Measurements from ENCODE around the gene MORN3. TPM values are rescaled to one million over a fixed set of nuclear protein-coding genes. Genes with fewer than 3 reads are reported as not detected.
A peak's percentile ranks its signal among the peaks of the same experiment; 100 is the strongest.

The MORN3 gene
- total RNA-seq, 1 donor from 2014 or later: 1.5 TPM

- Mint-ChIP-seq H3K36me3 (ENCODE audit: insufficient read depth) (peaks cover 7% of the 10 kb centered on the region), H3K9me3 (ENCODE audit: low read depth) (no peaks in the 10 kb centered on the region), H3K27me3 (no peaks in the 10 kb centered on the region), H3K27ac (peak within 1 kb of the TSS; percentile 90), H3K4me1 (ENCODE audit: low read depth) (peaks cover 28% of the 10 kb centered on the region), H3K4me3 (ENCODE audit: low read depth) (peak within 1 kb of the TSS; percentile 83)
- DNase-seq (ENCODE audit: low spot score, unreplicated experiment): peak; percentile 96
- peak; percentile 21 for TF ChIP-seq CTCF (IDR thresholded peaks at IDR 0.05; ENCODE audit: unreplicated experiment)
Observed at GRCh38 chr12:121626087-121626852, 43.2 kb downstream of the MORN3 start, which contains the start of gene ORAI1. TSS of gene ORAI1 (plus strand) at chr12:121626530.

GRCh38 chr12:121620333-121620891 lies 49.0 kb downstream of the MORN3 start:
- Mint-ChIP-seq H3K27me3 (no peaks in the 10 kb centered on the region), H3K27ac (peak overlapping the region; percentile 91), H3K9me3 (ENCODE audit: low read depth) (no peaks in the 10 kb centered on the region), H3K36me3 (ENCODE audit: insufficient read depth) (no peaks in the 10 kb centered on the region), H3K4me3 (ENCODE audit: low read depth) (peak overlapping the region; percentile 40), H3K4me1 (ENCODE audit: low read depth) (peaks cover 22% of the 10 kb centered on the region)
- no peak for DNase-seq (ENCODE audit: low spot score, unreplicated experiment)
- TF ChIP-seq CTCF (IDR thresholded peaks at IDR 0.05; ENCODE audit: unreplicated experiment): no peak

GRCh38 chr12:121618659-121619233 lies 50.7 kb downstream of the MORN3 start:
- no peak overlapping the region for H3K4me3 Mint-ChIP-seq (ENCODE audit: low read depth)
- peak overlapping the region; percentile 90 for H3K27ac Mint-ChIP-seq
- H3K36me3 Mint-ChIP-seq (ENCODE audit: insufficient read depth): no peaks in the 10 kb centered on the region

GRCh38 chr12:121614872-121615467 lies 54.5 kb downstream of the MORN3 start:
- H3K27me3 Mint-ChIP-seq: no peaks in the 10 kb centered on the region
- H3K4me3 Mint-ChIP-seq (ENCODE audit: low read depth): no peak overlapping the region
- H3K36me3 Mint-ChIP-seq (ENCODE audit: insufficient read depth): peaks cover 1% of the 10 kb centered on the region
- no peak for TF ChIP-seq CTCF (IDR thresholded peaks at IDR 0.05; ENCODE audit: unreplicated experiment)
- peaks cover 19% of the 10 kb centered on the region for H3K4me1 Mint-ChIP-seq (ENCODE audit: low read depth)
- no peak overlapping the region for H3K27ac Mint-ChIP-seq
- DNase-seq (ENCODE audit: low spot score, unreplicated experiment): no peak
- H3K9me3 Mint-ChIP-seq (ENCODE audit: low read depth): no peaks in the 10 kb centered on the region

More at GRCh38 chr12:121618659-121619233, 50.7 kb downstream of the MORN3 start:
- Mint-ChIP-seq H3K4me1 (ENCODE audit: low read depth) (peaks cover 17% of the 10 kb centered on the region), H3K9me3 (ENCODE audit: low read depth) (no peaks in the 10 kb centered on the region), H3K27me3 (no peaks in the 10 kb centered on the region)
- DNase-seq (ENCODE audit: low spot score, unreplicated experiment): no peak
- TF ChIP-seq CTCF (IDR thresholded peaks at IDR 0.05; ENCODE audit: unreplicated experiment): no peak

GRCh38 chr12:121613462-121613861 lies 56.0 kb downstream of the MORN3 start:
- H3K9me3 Mint-ChIP-seq (ENCODE audit: low read depth): peaks cover 4% of the 10 kb centered on the region
- H3K4me3 Mint-ChIP-seq (ENCODE audit: low read depth): no peak overlapping the region
- peaks cover 10% of the 10 kb centered on the region for H3K4me1 Mint-ChIP-seq (ENCODE audit: low read depth)
- no peak for TF ChIP-seq CTCF (IDR thresholded peaks at IDR 0.05; ENCODE audit: unreplicated experiment)
- no peak overlapping the region for H3K27ac Mint-ChIP-seq
- no peak for DNase-seq (ENCODE audit: low spot score, unreplicated experiment)
- no peaks in the 10 kb centered on the region for H3K27me3 Mint-ChIP-seq
- peaks cover 2% of the 10 kb centered on the region for H3K36me3 Mint-ChIP-seq (ENCODE audit: insufficient read depth)

Measured in progenitor cell of endocrine pancreas (in vitro differentiated cells).